ENCODE results near the gene TSNAXIP1.

The TSNAXIP1 gene

GRCh38 chr16:67760206-67760955, 46.3 kb upstream of the TSNAXIP1 start:
- Histone ChIP-seq H3K27me3 (ENCODE audit: insufficient read depth, low read length, poor library complexity, severe bottlenecking) (no peaks in the 10 kb centered on the region), H3K36me3 (ENCODE audit: insufficient read depth, low read length) (peaks cover 21% of the 10 kb centered on the region; the same call in 1 of the 2 replicates), H4K20me1 (ENCODE audit: insufficient read depth, low read length, poor library complexity, severe bottlenecking) (no peaks in the 10 kb centered on the region), H3K79me2 (ENCODE audit: insufficient read depth, low read length) (peaks cover 13% of the 10 kb centered on the region; the same call in 1 of the 2 replicates), H3K9me3 (ENCODE audit: insufficient read depth, low read depth, low read length) (no peaks in the 10 kb centered on the region), H3K4me2 (ENCODE audit: low read depth, low read length, poor library complexity, severe bottlenecking) (no peak overlapping the region), H3K9ac (ENCODE audit: low read depth, low read length, poor library complexity, severe bottlenecking) (no peak overlapping the region), H3K9me2 (replicated peaks; ENCODE audit: low read depth, low read length) (no peaks in the 10 kb centered on the region), H2AFZ (ENCODE audit: low read length) (no peak overlapping the region), H3K4me1 (ENCODE audit: insufficient read depth, low read length, poor library complexity, severe bottlenecking) (no peaks in the 10 kb centered on the region), H3K4me3 (ENCODE audit: low read length, poor library complexity, severe bottlenecking) (no peak overlapping the region), H3F3A (ENCODE audit: low read depth) (no peaks in the 10 kb centered on the region)
- TF ChIP-seq EZH2phosphoT487 (IDR thresholded peaks at IDR 0.05; ENCODE audit: borderline replicate concordance) = no peak
- no peak for TF ChIP-seq CTCF (conservative IDR thresholded peaks at IDR 0.05; ENCODE audit: low read length)

- Histone ChIP-seq H3K79me2 (ENCODE audit: insufficient read depth, low read length) (peaks cover 13% of the 10 kb centered on the region; the same call in 1 of the 2 replicates), H3K36me3 (ENCODE audit: insufficient read depth, low read length) (peaks cover 22% of the 10 kb centered on the region; the same call in 1 of the 2 replicates), H3K9me3 (ENCODE audit: insufficient read depth, low read depth, low read length) (no peaks in the 10 kb centered on the region), H2AFZ (ENCODE audit: low read length) (no peak overlapping the region), H3K4me3 (ENCODE audit: low read length, poor library complexity, severe bottlenecking) (no peak overlapping the region), H3F3A (ENCODE audit: low read depth) (no peaks in the 10 kb centered on the region), H3K9me2 (replicated peaks; ENCODE audit: low read depth, low read length) (no peaks in the 10 kb centered on the region), H4K20me1 (ENCODE audit: insufficient read depth, low read length, poor library complexity, severe bottlenecking) (no peaks in the 10 kb centered on the region), H3K4me1 (ENCODE audit: insufficient read depth, low read length, poor library complexity, severe bottlenecking) (no peaks in the 10 kb centered on the region), H3K4me2 (ENCODE audit: low read depth, low read length, poor library complexity, severe bottlenecking) (no peak overlapping the region), H3K27me3 (ENCODE audit: insufficient read depth, low read length, poor library complexity, severe bottlenecking) (no peaks in the 10 kb centered on the region), H3K9ac (ENCODE audit: low read depth, low read length, poor library complexity, severe bottlenecking) (no peak overlapping the region)
- TF ChIP-seq CTCF (conservative IDR thresholded peaks at IDR 0.05; ENCODE audit: low read length) = no peak
- TF ChIP-seq EZH2phosphoT487 (IDR thresholded peaks at IDR 0.05; ENCODE audit: borderline replicate concordance) = no peak
These were observed 45.8 kb upstream of the TSNAXIP1 start for GRCh38 chr16:67760956-67761230.

- no peaks in the 10 kb centered on the region for H3K9me3 ChIP-seq (ENCODE audit: insufficient read depth, low read depth, low read length)
- H3K36me3 ChIP-seq (ENCODE audit: insufficient read depth, low read length) = peaks cover 30% of the 10 kb centered on the region; the same call in 1 of the 2 replicates
- H3K27me3 ChIP-seq (ENCODE audit: insufficient read depth, low read length, poor library complexity, severe bottlenecking) = no peaks in the 10 kb centered on the region
- no peaks in the 10 kb centered on the region for H3K4me1 ChIP-seq (ENCODE audit: insufficient read depth, low read length, poor library complexity, severe bottlenecking)
- no peak overlapping the region for H3K9ac ChIP-seq (ENCODE audit: low read depth, low read length, poor library complexity, severe bottlenecking)
- H2AFZ ChIP-seq (ENCODE audit: low read length) = no peak overlapping the region
- no peak overlapping the region for H3K4me2 ChIP-seq (ENCODE audit: low read depth, low read length, poor library complexity, severe bottlenecking)
- TF ChIP-seq EZH2phosphoT487 (IDR thresholded peaks at IDR 0.05; ENCODE audit: borderline replicate concordance) = no peak
- peaks cover 16% of the 10 kb centered on the region; the same call in 1 of the 2 replicates for H3K79me2 ChIP-seq (ENCODE audit: insufficient read depth, low read length)
- no peak overlapping the region for H3K4me3 ChIP-seq (ENCODE audit: low read length, poor library complexity, severe bottlenecking)
- H3K9me2 ChIP-seq (replicated peaks; ENCODE audit: low read depth, low read length) = no peaks in the 10 kb centered on the region
- H3F3A ChIP-seq (ENCODE audit: low read depth) = no peaks in the 10 kb centered on the region
- H4K20me1 ChIP-seq (ENCODE audit: insufficient read depth, low read length, poor library complexity, severe bottlenecking) = no peaks in the 10 kb centered on the region
These were observed 44.8 kb upstream of the TSNAXIP1 start for GRCh38 chr16:67761924-67762323.

- H3K36me3 ChIP-seq (ENCODE audit: insufficient read depth, low read length) = peaks cover 30% of the 10 kb centered on the region; the same call in 1 of the 2 replicates
These were observed 44.3 kb upstream of the TSNAXIP1 start for GRCh38 chr16:67762385-67762784.

More at GRCh38 chr16:67762385-67762784, 44.3 kb upstream of the TSNAXIP1 start:
- Histone ChIP-seq H3K9me2 (replicated peaks; ENCODE audit: low read depth, low read length) (no peaks in the 10 kb centered on the region), H3K4me1 (ENCODE audit: insufficient read depth, low read length, poor library complexity, severe bottlenecking) (no peaks in the 10 kb centered on the region), H4K20me1 (ENCODE audit: insufficient read depth, low read length, poor library complexity, severe bottlenecking) (no peaks in the 10 kb centered on the region), H3K27me3 (ENCODE audit: insufficient read depth, low read length, poor library complexity, severe bottlenecking) (no peaks in the 10 kb centered on the region), H3F3A (ENCODE audit: low read depth) (no peaks in the 10 kb centered on the region), H3K9ac (ENCODE audit: low read depth, low read length, poor library complexity, severe bottlenecking) (no peak overlapping the region), H3K4me2 (ENCODE audit: low read depth, low read length, poor library complexity, severe bottlenecking) (no peak overlapping the region), H3K4me3 (ENCODE audit: low read length, poor library complexity, severe bottlenecking) (no peak overlapping the region), H3K9me3 (ENCODE audit: insufficient read depth, low read depth, low read length) (no peaks in the 10 kb centered on the region), H3K79me2 (ENCODE audit: insufficient read depth, low read length) (peaks cover 18% of the 10 kb centered on the region; the same call in 1 of the 2 replicates), H2AFZ (ENCODE audit: low read length) (no peak overlapping the region)
- TF ChIP-seq EZH2phosphoT487 (IDR thresholded peaks at IDR 0.05; ENCODE audit: borderline replicate concordance) = no peak
- no peak for TF ChIP-seq CTCF (conservative IDR thresholded peaks at IDR 0.05; ENCODE audit: low read length)

Data from Loucy (cell line).